IgD-negative memory B cell (primary cell): Measurements from ENCODE around the gene MRPL36. TPM values are rescaled to one million over a fixed set of nuclear protein-coding genes. Genes with fewer than 3 reads are reported as not detected.

Experiments
- H3K27ac Mint-ChIP-seq, 3 donors: one replicate each; pipeline ENCODE4 v1.8.0; 2020 to 2022; ENCODE audit warnings: mild to moderate bottlenecking in 3 of 3, mixed read lengths in 3 of 3, moderate library complexity in 1 of 3
- H3K27me3 Mint-ChIP-seq: one replicate; pipeline ENCODE4 v1.8.0; 2021; ENCODE audit warnings: mixed read lengths
- H3K36me3 Mint-ChIP-seq: one replicate; pipeline ENCODE4 v1.8.0; 2020; ENCODE audit warnings: mild to moderate bottlenecking, mixed read lengths
- H3K4me1 Mint-ChIP-seq, 3 donors: one replicate each; pipeline ENCODE4 v1.8.0; 2020 to 2022; ENCODE audit warnings: mixed read lengths in 3 of 3, mild to moderate bottlenecking in 1 of 3
- H3K4me3 Mint-ChIP-seq, 4 donors: one replicate each; pipeline ENCODE4 v1.8.0; 2020 to 2022; ENCODE audit warnings: mild to moderate bottlenecking in 4 of 4, mixed read lengths in 4 of 4, moderate library complexity in 3 of 4
- H3K9me3 Mint-ChIP-seq, 3 donors: one replicate each; pipeline ENCODE4 v1.8.0; 2020 to 2021; ENCODE audit warnings: mixed read lengths in 3 of 3, mild to moderate bottlenecking in 1 of 3
- polyA plus RNA-seq: library from polyadenylated mRNA; unstranded; fragments of 300-500 nt; fragmentation: Illumina TruSeq; gene quantifications from one replicate; pipeline ENCODE4 v1.2.3, GENCODE V29; 2021

Gene MRPL36
- polyA plus RNA-seq, 1 donor from 2014 or later, result 66.9 TPM

- no peaks in the 10 kb centered on the region for H3K36me3 Mint-ChIP-seq
- no peak overlapping the region for H3K4me3 Mint-ChIP-seq
- no peaks in the 10 kb centered on the region for H3K9me3 Mint-ChIP-seq
- H3K27ac Mint-ChIP-seq, result no peak overlapping the region
- H3K4me1 Mint-ChIP-seq, result no peaks in the 10 kb centered on the region
- peaks cover 14% of the 10 kb centered on the region for H3K27me3 Mint-ChIP-seq
Measured at GRCh38 chr5:1836176-1836890, 36.7 kb upstream of the MRPL36 start.

DNA sequence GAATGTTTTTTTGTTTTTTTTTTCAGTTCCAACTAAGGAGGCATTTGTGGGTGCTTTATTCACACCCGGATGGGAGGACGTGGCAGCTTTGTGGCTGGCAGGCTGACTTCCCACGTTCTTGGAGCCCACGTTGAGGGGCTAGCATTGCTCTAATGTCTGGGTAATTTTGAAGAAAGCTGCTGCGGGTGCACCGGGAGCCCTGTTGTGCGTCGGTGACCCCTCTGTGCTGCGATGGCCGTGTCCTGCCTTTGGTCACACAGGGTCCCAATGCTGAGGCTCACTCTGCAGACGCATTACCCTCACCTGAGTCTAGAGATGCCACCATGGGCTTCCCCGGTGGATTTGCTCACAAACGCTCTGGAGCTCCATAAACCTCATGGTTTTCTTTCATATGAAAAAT is 35.8 kb upstream of the MRPL36 start:
- H3K4me1 Mint-ChIP-seq, result peaks cover 0 to 2% (median 0%) of the 10 kb centered on the region in 3 donors
- no peaks in the 10 kb centered on the region for H3K9me3 Mint-ChIP-seq
- no peak overlapping the region for H3K4me3 Mint-ChIP-seq
- H3K36me3 Mint-ChIP-seq, result no peaks in the 10 kb centered on the region
- H3K27me3 Mint-ChIP-seq, result peaks cover 12% of the 10 kb centered on the region
- H3K27ac Mint-ChIP-seq, result no peak overlapping the region

- no peak overlapping the region for H3K27ac Mint-ChIP-seq
- H3K9me3 Mint-ChIP-seq, result no peaks in the 10 kb centered on the region
- H3K4me3 Mint-ChIP-seq, result no peak overlapping the region
- H3K27me3 Mint-ChIP-seq, result peaks cover 12% of the 10 kb centered on the region
- peaks cover 0 to 2% (median 0%) of the 10 kb centered on the region in 3 donors for H3K4me1 Mint-ChIP-seq
- peaks cover 4% of the 10 kb centered on the region for H3K36me3 Mint-ChIP-seq
Measured at GRCh38 chr5:1834721-1835429, 35.2 kb upstream of the MRPL36 start.

- H3K4me3 Mint-ChIP-seq, result no peak overlapping the region
- peaks cover 0 to 2% (median 0%) of the 10 kb centered on the region in 3 donors for H3K4me1 Mint-ChIP-seq
- H3K9me3 Mint-ChIP-seq, result no peaks in the 10 kb centered on the region
- H3K27me3 Mint-ChIP-seq, result peaks cover 8% of the 10 kb centered on the region
- H3K36me3 Mint-ChIP-seq, result peaks cover 6% of the 10 kb centered on the region
- no peak overlapping the region for H3K27ac Mint-ChIP-seq
Measured at GRCh38 chr5:1834022-1834551, 34.5 kb upstream of the MRPL36 start.

- Mint-ChIP-seq H3K4me3 (no peak overlapping the region), H3K36me3 (peaks cover 6% of the 10 kb centered on the region), H3K27ac (peak overlapping the region in 1 of 3 donors; percentile 39), H3K9me3 (no peaks in the 10 kb centered on the region), H3K4me1 (peaks cover 0 to 2% (median 0%) of the 10 kb centered on the region in 3 donors), H3K27me3 (peaks cover 6% of the 10 kb centered on the region)
Measured at GRCh38 chr5:1833264-1834021, 33.8 kb upstream of the MRPL36 start.

GRCh38 chr5:1832511-1833250 is 33.0 kb upstream of the MRPL36 start:
- Mint-ChIP-seq H3K27ac (no peak overlapping the region), H3K4me1 (peaks cover 0 to 2% (median 0%) of the 10 kb centered on the region in 3 donors), H3K4me3 (no peak overlapping the region)

GRCh38 chr5:1831677-1832313 is 32.2 kb upstream of the MRPL36 start:
- Mint-ChIP-seq H3K27ac (no peak overlapping the region), H3K9me3 (no peaks in the 10 kb centered on the region), H3K4me1 (peaks cover 0 to 2% (median 0%) of the 10 kb centered on the region in 3 donors), H3K27me3 (peaks cover 6% of the 10 kb centered on the region), H3K4me3 (no peak overlapping the region), H3K36me3 (peaks cover 6% of the 10 kb centered on the region)

More at GRCh38 chr5:1832511-1833250, 33.0 kb upstream of the MRPL36 start:
- Mint-ChIP-seq H3K9me3 (no peaks in the 10 kb centered on the region), H3K36me3 (peaks cover 6% of the 10 kb centered on the region), H3K27me3 (peaks cover 6% of the 10 kb centered on the region)

DNA sequence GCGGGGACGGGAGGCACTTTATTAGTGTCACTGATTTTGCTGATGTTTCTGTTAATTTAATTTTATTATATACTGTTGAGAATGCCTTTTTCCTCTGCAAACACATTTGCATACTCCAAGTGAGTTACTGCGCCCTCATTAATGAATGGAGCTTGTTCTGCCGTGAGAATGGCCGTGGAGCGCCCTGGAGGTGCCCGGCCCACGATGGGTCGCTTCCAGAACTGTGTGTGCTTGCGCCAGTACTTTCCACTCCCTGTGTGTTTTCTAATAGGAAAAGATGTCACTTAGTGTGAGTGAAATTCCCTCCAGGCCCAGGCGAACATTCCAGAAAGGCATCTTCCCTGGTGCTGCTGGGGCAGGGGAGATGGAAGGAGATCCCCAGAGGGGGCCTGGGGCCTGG is 31.6 kb upstream of the MRPL36 start:
- H3K9me3 Mint-ChIP-seq, result no peaks in the 10 kb centered on the region
- H3K4me1 Mint-ChIP-seq, result peaks cover 0 to 2% (median 0%) of the 10 kb centered on the region in 3 donors
- H3K36me3 Mint-ChIP-seq, result peaks cover 6% of the 10 kb centered on the region

DNA sequence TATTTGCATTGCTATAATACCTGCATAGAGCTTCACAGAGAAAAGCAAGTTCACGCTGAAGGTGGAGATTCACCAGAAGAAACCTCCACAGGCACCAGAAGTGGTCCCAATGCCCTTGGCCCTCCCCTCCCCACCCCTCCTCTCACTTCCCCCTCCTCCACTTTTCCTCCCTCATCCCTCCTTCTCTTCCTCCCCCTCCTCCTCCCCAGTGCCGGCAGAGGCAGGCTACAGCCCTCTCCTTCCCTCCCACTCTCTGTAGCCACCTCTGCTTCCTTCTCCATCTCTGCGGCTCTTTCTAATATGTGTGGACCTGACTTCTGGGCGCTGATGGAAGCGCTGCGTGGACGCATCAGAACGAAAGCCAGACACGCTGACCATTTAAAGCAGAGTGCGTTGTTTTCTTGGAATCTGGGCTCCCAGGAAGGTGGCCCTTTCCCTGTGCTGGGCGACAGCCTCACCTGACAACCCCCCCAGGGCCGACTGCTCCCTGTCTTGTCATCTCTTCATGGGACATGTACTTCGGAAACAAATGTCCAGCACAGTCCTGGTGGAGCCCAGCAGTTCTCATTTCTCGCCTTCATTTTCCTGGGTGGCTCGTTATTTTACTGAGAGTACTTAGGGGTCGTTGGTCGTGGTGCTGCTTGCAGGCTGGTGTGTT is 31.1 kb upstream of the MRPL36 start:
- H3K4me1 Mint-ChIP-seq, result peaks cover 0 to 2% (median 0%) of the 10 kb centered on the region in 3 donors
- peaks cover 6% of the 10 kb centered on the region for H3K36me3 Mint-ChIP-seq
- peaks cover 6% of the 10 kb centered on the region for H3K27me3 Mint-ChIP-seq
- H3K4me3 Mint-ChIP-seq, result no peak overlapping the region
- H3K27ac Mint-ChIP-seq, result no peak overlapping the region
- no peaks in the 10 kb centered on the region for H3K9me3 Mint-ChIP-seq

More for the DNA sequence above, 31.6 kb upstream of the MRPL36 start:
- Mint-ChIP-seq H3K27ac (no peak overlapping the region), H3K4me3 (no peak overlapping the region), H3K27me3 (peaks cover 6% of the 10 kb centered on the region)

- no peak overlapping the region for H3K27ac Mint-ChIP-seq
- no peaks in the 10 kb centered on the region for H3K27me3 Mint-ChIP-seq
- H3K9me3 Mint-ChIP-seq, result no peaks in the 10 kb centered on the region
- peaks cover 12% of the 10 kb centered on the region for H3K36me3 Mint-ChIP-seq
- peaks cover 0 to 2% (median 0%) of the 10 kb centered on the region in 3 donors for H3K4me1 Mint-ChIP-seq
- no peak overlapping the region for H3K4me3 Mint-ChIP-seq
Measured at GRCh38 chr5:1827886-1828397, 28.3 kb upstream of the MRPL36 start.

GRCh38 chr5:1827025-1827885 is 27.6 kb upstream of the MRPL36 start:
- Mint-ChIP-seq H3K4me3 (no peak overlapping the region), H3K27ac (no peak overlapping the region), H3K36me3 (peaks cover 14% of the 10 kb centered on the region)

GRCh38 chr5:1826235-1826980 is 26.8 kb upstream of the MRPL36 start:
- Mint-ChIP-seq H3K4me1 (peaks cover 0 to 2% (median 0%) of the 10 kb centered on the region in 3 donors), H3K27ac (no peak overlapping the region), H3K27me3 (no peaks in the 10 kb centered on the region), H3K4me3 (no peak overlapping the region), H3K36me3 (peaks cover 14% of the 10 kb centered on the region), H3K9me3 (no peaks in the 10 kb centered on the region)

More at GRCh38 chr5:1827025-1827885, 27.6 kb upstream of the MRPL36 start:
- H3K27me3 Mint-ChIP-seq, result no peaks in the 10 kb centered on the region
- H3K4me1 Mint-ChIP-seq, result peaks cover 0 to 2% (median 0%) of the 10 kb centered on the region in 3 donors
- no peaks in the 10 kb centered on the region for H3K9me3 Mint-ChIP-seq
